A549 (cell line): ENCODE data around the gene CLCA4. TPM values are rescaled to one million over a fixed set of nuclear protein-coding genes. Genes with fewer than 3 reads are reported as not detected.

Source experiments
- ATAC-seq, 2 experiments: fragments of 200-7000 bp in 1 of 2; fragments of >200 bp in 1 of 2; cut with Nextera tagmentation in 1 of 2; cut with Tn5 transposase in 1 of 2; 3 replicates each; pipeline versions ENCODE4 v1.8.0 to v1.9.1; 2018 to 2020; ENCODE audit warnings: mild to moderate bottlenecking in 1 of 2, moderate library complexity in 1 of 2
- CTCF ChIA-PET: fragments of 300-600 bp; sonication (Branson Sonifier 250); formaldehyde crosslinking; extraction: SDS; loops from one replicate; lab custom pipeline; 2021; ENCODE audit warnings: antibody characterized with exemption, inconsistent platforms; lab: Yijun Ruan, JAX
- POLR2A ChIA-PET: fragments of 350-600 bp; formaldehyde crosslinking; extraction: SDS; loops from one replicate; lab custom pipeline; 2021; ENCODE audit warnings: antibody characterized with exemption, inconsistent platforms; lab: Yijun Ruan, JAX
- DNase-seq, 2 experiments: peaks; one replicate each; pipeline versions ENCODE4 v3.0.0 to v3.0.0-alpha.2; 2011 to 2016; ENCODE audit warnings: low read depth in 1 of 2, low spot score in 1 of 2
- FAIRE-seq: peaks from 2 replicates; lab custom pipeline; 2011; peaks lifted over from hg19 to GRCh38; lab: Jason Lieb, UNC
- H3K27ac ChIP-seq, 2 experiments: fragments of >200 bp; sonication (Bioruptor Twin); formaldehyde crosslinking; 3 replicates each; pipeline ENCODE4 v1.5.1; 2016 to 2017
- H3K4me1 ChIP-seq: fragments of >200 bp; sonication (Bioruptor Twin); formaldehyde crosslinking; 3 replicates; pipeline ENCODE4 v1.6.1; 2016
- H3K4me2 ChIP-seq: fragments of >200 bp; sonication (Bioruptor Twin); formaldehyde crosslinking; 3 replicates; pipeline ENCODE4 v1.6.1; 2016
- H3K4me3 ChIP-seq: fragments of >200 bp; sonication (Bioruptor Twin); formaldehyde crosslinking; 3 replicates; pipeline ENCODE4 v1.5.1; 2016
- H3K9me3 ChIP-seq: fragments of >200 bp; sonication (Bioruptor Twin); formaldehyde crosslinking; 3 replicates; pipeline ENCODE4 v1.6.1; 2016
- BHLHE40 ChIP-seq: IDR thresholded peaks from 2 replicates; pipeline ENCODE4 v1.6.1; 2012; ENCODE audit warnings: low read depth, low read length, inconsistent platforms
- CBX8 ChIP-seq: fragments of 200-600 bp; sonication (generic); IDR thresholded peaks from 2 replicates; pipeline ENCODE4 v1.6.1; 2016
- EHF ChIP-seq: fragments of 250-450 bp; sonication (Bioruptor Pico); IDR thresholded peaks from 2 replicates; pipeline ENCODE4 v1.5.0; 2020; ENCODE audit warnings: mild to moderate bottlenecking
- EHMT2 ChIP-seq: fragments of 200-600 bp; sonication (generic); IDR thresholded peaks from 2 replicates; pipeline ENCODE4 v1.6.1; 2016; ENCODE audit warnings: antibody characterized with exemption, low read depth, mild to moderate bottlenecking, moderate library complexity
- EP300 ChIP-seq, 2 experiments: fragments of >200 bp; sonication (Bioruptor Twin); formaldehyde crosslinking; IDR thresholded peaks; 2 replicates in 1 of 2; 3 replicates in 1 of 2; pipeline ENCODE4 v1.6.1; 2016 to 2017
- ESRRA ChIP-seq: fragments of 150-350 bp; IDR thresholded peaks from 2 replicates; pipeline ENCODE4 v1.6.1; 2014; ENCODE audit warnings: mild to moderate bottlenecking, low read length, borderline replicate concordance
- FOSB ChIP-seq: fragments of 250-450 bp; sonication (Bioruptor Pico); IDR thresholded peaks from 2 replicates; pipeline ENCODE4 v1.5.0; 2020; ENCODE audit warnings: mild to moderate bottlenecking, moderate library complexity
- HDAC2 ChIP-seq: fragments of 200-600 bp; sonication (generic); IDR thresholded peaks from 2 replicates; pipeline ENCODE4 v1.6.1; 2016
- HEYL ChIP-seq: fragments of 250-450 bp; sonication (Bioruptor Pico); IDR thresholded peaks from 2 replicates; pipeline ENCODE4 v1.8.0; 2021; ENCODE audit warnings: mild to moderate bottlenecking, moderate library complexity
- HOXA7 ChIP-seq: fragments of 250-450 bp; sonication (Bioruptor Pico); IDR thresholded peaks from 2 replicates; pipeline ENCODE4 v1.5.0; 2020; ENCODE audit warnings: mild to moderate bottlenecking, moderate library complexity
- HOXB5 ChIP-seq: fragments of 250-450 bp; sonication (Bioruptor Pico); IDR thresholded peaks from 2 replicates; pipeline ENCODE4 v1.5.0; 2020; ENCODE audit warnings: mild to moderate bottlenecking, moderate library complexity
- KDM1A ChIP-seq: fragments of 200-600 bp; sonication (generic); IDR thresholded peaks from 2 replicates; pipeline ENCODE4 v1.6.1; 2016; ENCODE audit warnings: low read depth, mild to moderate bottlenecking
- MAFK ChIP-seq: fragments of 450-650 bp; IDR thresholded peaks from 2 replicates; pipeline ENCODE4 v1.6.1; 2014; ENCODE audit not compliant: partially characterized antibody
- MYC ChIP-seq: IDR thresholded peaks from 2 replicates; pipeline ENCODE4 v1.6.1; 2012; ENCODE audit warnings: mild to moderate bottlenecking, inconsistent platforms, low read length, improper control_type of control experiment, borderline replicate concordance
- POLR2AphosphoS2 ChIP-seq: conservative IDR thresholded peaks from 2 replicates; pipeline ENCODE4 v1.6.1; 2012; ENCODE audit warnings: low read length, improper control_type of control experiment, inconsistent platforms
- RFX5 ChIP-seq: fragments of 450-650 bp; IDR thresholded peaks from 2 replicates; pipeline ENCODE4 v1.7.1; 2014; ENCODE audit warnings: antibody characterized with exemption, mild to moderate bottlenecking, moderate library complexity
- ZFP36 ChIP-seq: fragments of 450-650 bp; IDR thresholded peaks from 2 replicates; pipeline ENCODE4 v1.6.1; 2014; ENCODE audit warnings: borderline replicate concordance; ENCODE audit not compliant: partially characterized antibody
- ZNF302 ChIP-seq: fragments of 250-450 bp; sonication (Bioruptor Pico); IDR thresholded peaks from 2 replicates; pipeline ENCODE4 v1.9.0; 2021; ENCODE audit warnings: inconsistent platforms, mild to moderate bottlenecking, moderate library complexity
- WGBS: methylation state at CpG from one replicate; pipeline ENCODE4 v1.1.6; 2017; ENCODE audit errors: missing lambda C conversion rate; 5-methylcytosine and 5-hydroxymethylcytosine counted together
- polyA plus RNA-seq, 4 experiments: library from polyadenylated mRNA; depleted of rRNA in 3 of 4; stranded (reverse); fragments of >200 nt; fragmentation: RNase III in 1 of 4; extraction: RNeasy Plus Mini Kit Qiagen cat#74134 plus additional on column Dnase treatment in 1 of 4; gene quantifications; 2 replicates in 3 of 4; 3 replicates in 1 of 4; pipeline ENCODE4 v1.2.3, GENCODE V29; 2011 to 2017
- TF ChIP-seq, protein P1 (sequence below): fragments of >200 bp; sonication (Bioruptor Twin); formaldehyde crosslinking; IDR thresholded peaks from 2 replicates; pipeline ENCODE4 v1.6.1; 2016
- TF ChIP-seq, protein P2 (sequence below): fragments of >200 bp; sonication (Bioruptor Twin); formaldehyde crosslinking; IDR thresholded peaks from 3 replicates; pipeline ENCODE4 v1.6.1; 2016
- TF ChIP-seq, protein P3 (sequence below): fragments of 200-600 bp; sonication (generic); IDR thresholded peaks from 2 replicates; pipeline ENCODE4 v1.6.1; 2016; ENCODE audit warnings: antibody characterized with exemption, mild to moderate bottlenecking, moderate library complexity
- TF ChIP-seq, protein P4 (sequence below): fragments of >200 bp; sonication (Bioruptor Twin); formaldehyde crosslinking; IDR thresholded peaks from 3 replicates; pipeline ENCODE4 v1.5.1; 2016
- TF ChIP-seq, protein P5 (sequence below): fragments of 450-650 bp; IDR thresholded peaks from 2 replicates; pipeline ENCODE4 v1.6.1; 2014; ENCODE audit warnings: antibody characterized with exemption
- TF ChIP-seq, protein P6 (sequence below): fragments of 250-450 bp; sonication (Bioruptor Pico); IDR thresholded peaks from 2 replicates; pipeline ENCODE4 v1.5.0; 2020; ENCODE audit warnings: low read depth, mild to moderate bottlenecking, moderate library complexity

CLCA4 gene
- polyA plus RNA-seq, 2 of the 4 experiments (the other 2 are of a cell fraction) = not detected

DNA sequence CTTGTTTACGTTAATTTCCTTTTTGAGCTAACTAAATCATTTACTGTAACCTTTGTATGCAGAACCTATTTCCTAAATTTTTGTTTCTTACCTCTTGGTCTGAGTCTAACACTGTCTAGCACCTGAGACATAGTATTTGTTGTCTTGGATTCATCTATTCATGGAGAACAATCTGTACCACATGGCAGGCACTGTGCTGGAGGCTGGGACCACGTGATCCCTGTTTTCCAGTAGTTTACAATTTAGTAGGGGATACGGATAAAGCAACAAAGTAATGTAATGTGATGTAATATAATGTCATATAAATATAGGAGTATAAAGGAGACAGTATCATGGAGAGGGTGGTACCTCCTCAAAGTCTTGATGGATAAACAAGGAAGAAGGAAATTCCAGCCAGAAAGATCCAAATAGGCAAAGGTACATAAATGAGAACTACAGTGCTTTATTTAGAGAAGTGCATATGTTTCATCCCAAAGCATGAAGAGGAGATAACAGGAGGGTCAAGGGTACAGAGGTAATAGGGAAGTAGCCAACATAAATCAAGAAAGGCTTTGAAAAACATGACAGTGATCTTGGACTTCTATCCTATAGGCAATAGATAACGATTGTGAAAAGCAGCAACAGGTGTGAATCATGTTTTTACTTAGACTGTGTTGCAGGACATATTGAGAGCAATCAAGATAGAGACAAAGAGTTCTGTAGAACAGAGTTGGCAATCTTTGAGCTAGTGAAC, 25.9 kb upstream of the CLCA4 start:
- 23% methylated on average over 4 of the region's 4 CpGs for WGBS
- DNase-seq = no peak
- H3K4me3 ChIP-seq = no peak overlapping the region
- no peaks in the 10 kb centered on the region for H3K9me3 ChIP-seq
- POLR2A ChIA-PET = no interaction called here
- FAIRE-seq = no peak
- H3K27ac ChIP-seq = no peak overlapping the region
- H3K4me2 ChIP-seq = no peak overlapping the region
- TF ChIP-seq HOXA7 (CRISPR knock-in tag) (no peak), ESRRA (no peak), MYC (no peak), KDM1A (no peak), ZFP36 (no peak)
- TF ChIP-seq, protein P1, sequence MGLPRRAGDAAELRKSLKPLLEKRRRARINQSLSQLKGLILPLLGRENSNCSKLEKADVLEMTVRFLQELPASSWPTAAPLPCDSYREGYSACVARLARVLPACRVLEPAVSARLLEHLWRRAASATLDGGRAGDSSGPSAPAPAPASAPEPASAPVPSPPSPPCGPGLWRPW = no peak
- CTCF ChIA-PET = interaction anchor here (1.3 kb wide), 1 partner anchor 13 kb away, joined by 4 read pairs; no protein-coding TSS in a partner anchor
- H3K4me1 ChIP-seq = no peaks in the 10 kb centered on the region
- ATAC-seq = no peak

DNA sequence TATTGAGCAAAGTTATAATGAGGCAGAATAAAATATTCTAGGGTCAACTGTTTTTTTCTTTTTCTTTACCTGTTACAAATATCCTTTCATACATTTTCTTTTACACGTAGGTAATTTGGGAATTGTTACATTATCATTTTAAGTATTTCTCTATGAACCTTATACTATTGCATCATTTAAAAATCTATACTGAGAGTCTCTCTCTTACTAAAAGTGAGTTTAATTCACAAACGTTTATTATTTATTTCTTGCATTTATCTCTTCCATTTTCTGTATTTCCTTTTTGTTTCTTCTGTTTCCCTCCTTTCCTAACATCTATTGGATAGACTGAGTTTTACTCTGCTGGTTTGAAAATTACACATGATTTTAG, 25.4 kb upstream of the CLCA4 start:
- no peak overlapping the region for H3K4me3 ChIP-seq
- ChIA-PET CTCF (no interaction called here), POLR2A (no interaction called here)
- H3K27ac ChIP-seq = no peak overlapping the region
- ATAC-seq (no peak), FAIRE-seq (no peak), DNase-seq (no peak)
- WGBS = 18% methylated on average over 2 of the region's 2 CpGs
- no peaks in the 10 kb centered on the region for H3K4me1 ChIP-seq
- no peaks in the 10 kb centered on the region for H3K9me3 ChIP-seq
- TF ChIP-seq EHF (CRISPR knock-in tag) (no peak), EP300 (IDR thresholded peaks at IDR 0.05) (no peak)
- no peak overlapping the region for H3K4me2 ChIP-seq

DNA sequence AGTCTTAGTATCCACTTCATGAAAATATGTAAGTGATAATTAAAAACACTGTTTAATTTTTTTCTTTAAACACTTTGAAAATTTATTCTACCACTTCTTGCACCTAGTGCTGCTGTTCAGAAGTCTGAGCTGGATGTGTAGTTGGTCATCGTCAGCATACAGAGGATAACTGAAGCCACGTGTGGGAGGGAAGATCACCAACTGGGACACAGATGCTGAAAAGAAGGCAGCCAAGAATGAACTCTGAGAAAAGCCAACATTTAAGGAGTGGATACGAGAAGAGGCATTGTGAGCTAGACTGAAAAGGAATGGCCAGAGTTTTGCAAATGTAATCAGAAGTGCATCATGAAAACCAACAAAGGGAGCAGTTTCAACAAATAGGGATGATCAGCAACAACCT, 24.6 kb upstream of the CLCA4 start:
- no peak overlapping the region for H3K4me2 ChIP-seq
- WGBS = 33% methylated on average over 3 of the region's 3 CpGs
- TF ChIP-seq ZFP36 (no peak), EHF (CRISPR knock-in tag) (no peak), HOXA7 (CRISPR knock-in tag) (no peak), EHMT2 (no peak), RFX5 (no peak), CBX8 (no peak), FOSB (CRISPR knock-in tag) (no peak), ZNF302 (CRISPR knock-in tag) (no peak), POLR2AphosphoS2 (no peak), HOXB5 (CRISPR knock-in tag) (no peak), HDAC2 (no peak), MAFK (no peak), BHLHE40 (no peak), HEYL (CRISPR knock-in tag) (no peak)
- TF ChIP-seq, protein P2, sequence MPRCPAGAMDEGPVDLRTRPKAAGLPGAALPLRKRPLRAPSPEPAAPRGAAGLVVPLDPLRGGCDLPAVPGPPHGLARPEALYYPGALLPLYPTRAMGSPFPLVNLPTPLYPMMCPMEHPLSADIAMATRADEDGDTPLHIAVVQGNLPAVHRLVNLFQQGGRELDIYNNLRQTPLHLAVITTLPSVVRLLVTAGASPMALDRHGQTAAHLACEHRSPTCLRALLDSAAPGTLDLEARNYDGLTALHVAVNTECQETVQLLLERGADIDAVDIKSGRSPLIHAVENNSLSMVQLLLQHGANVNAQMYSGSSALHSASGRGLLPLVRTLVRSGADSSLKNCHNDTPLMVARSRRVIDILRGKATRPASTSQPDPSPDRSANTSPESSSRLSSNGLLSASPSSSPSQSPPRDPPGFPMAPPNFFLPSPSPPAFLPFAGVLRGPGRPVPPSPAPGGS = no peak
- TF ChIP-seq, protein P3, sequence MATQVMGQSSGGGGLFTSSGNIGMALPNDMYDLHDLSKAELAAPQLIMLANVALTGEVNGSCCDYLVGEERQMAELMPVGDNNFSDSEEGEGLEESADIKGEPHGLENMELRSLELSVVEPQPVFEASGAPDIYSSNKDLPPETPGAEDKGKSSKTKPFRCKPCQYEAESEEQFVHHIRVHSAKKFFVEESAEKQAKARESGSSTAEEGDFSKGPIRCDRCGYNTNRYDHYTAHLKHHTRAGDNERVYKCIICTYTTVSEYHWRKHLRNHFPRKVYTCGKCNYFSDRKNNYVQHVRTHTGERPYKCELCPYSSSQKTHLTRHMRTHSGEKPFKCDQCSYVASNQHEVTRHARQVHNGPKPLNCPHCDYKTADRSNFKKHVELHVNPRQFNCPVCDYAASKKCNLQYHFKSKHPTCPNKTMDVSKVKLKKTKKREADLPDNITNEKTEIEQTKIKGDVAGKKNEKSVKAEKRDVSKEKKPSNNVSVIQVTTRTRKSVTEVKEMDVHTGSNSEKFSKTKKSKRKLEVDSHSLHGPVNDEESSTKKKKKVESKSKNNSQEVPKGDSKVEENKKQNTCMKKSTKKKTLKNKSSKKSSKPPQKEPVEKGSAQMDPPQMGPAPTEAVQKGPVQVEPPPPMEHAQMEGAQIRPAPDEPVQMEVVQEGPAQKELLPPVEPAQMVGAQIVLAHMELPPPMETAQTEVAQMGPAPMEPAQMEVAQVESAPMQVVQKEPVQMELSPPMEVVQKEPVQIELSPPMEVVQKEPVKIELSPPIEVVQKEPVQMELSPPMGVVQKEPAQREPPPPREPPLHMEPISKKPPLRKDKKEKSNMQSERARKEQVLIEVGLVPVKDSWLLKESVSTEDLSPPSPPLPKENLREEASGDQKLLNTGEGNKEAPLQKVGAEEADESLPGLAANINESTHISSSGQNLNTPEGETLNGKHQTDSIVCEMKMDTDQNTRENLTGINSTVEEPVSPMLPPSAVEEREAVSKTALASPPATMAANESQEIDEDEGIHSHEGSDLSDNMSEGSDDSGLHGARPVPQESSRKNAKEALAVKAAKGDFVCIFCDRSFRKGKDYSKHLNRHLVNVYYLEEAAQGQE = no peak
- TF ChIP-seq, protein P1 = no peak
- TF ChIP-seq, protein P4, sequence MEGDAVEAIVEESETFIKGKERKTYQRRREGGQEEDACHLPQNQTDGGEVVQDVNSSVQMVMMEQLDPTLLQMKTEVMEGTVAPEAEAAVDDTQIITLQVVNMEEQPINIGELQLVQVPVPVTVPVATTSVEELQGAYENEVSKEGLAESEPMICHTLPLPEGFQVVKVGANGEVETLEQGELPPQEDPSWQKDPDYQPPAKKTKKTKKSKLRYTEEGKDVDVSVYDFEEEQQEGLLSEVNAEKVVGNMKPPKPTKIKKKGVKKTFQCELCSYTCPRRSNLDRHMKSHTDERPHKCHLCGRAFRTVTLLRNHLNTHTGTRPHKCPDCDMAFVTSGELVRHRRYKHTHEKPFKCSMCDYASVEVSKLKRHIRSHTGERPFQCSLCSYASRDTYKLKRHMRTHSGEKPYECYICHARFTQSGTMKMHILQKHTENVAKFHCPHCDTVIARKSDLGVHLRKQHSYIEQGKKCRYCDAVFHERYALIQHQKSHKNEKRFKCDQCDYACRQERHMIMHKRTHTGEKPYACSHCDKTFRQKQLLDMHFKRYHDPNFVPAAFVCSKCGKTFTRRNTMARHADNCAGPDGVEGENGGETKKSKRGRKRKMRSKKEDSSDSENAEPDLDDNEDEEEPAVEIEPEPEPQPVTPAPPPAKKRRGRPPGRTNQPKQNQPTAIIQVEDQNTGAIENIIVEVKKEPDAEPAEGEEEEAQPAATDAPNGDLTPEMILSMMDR = no peak
- TF ChIP-seq, protein P5, sequence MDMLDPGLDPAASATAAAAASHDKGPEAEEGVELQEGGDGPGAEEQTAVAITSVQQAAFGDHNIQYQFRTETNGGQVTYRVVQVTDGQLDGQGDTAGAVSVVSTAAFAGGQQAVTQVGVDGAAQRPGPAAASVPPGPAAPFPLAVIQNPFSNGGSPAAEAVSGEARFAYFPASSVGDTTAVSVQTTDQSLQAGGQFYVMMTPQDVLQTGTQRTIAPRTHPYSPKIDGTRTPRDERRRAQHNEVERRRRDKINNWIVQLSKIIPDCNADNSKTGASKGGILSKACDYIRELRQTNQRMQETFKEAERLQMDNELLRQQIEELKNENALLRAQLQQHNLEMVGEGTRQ = no peak
- TF ChIP-seq, protein P6, sequence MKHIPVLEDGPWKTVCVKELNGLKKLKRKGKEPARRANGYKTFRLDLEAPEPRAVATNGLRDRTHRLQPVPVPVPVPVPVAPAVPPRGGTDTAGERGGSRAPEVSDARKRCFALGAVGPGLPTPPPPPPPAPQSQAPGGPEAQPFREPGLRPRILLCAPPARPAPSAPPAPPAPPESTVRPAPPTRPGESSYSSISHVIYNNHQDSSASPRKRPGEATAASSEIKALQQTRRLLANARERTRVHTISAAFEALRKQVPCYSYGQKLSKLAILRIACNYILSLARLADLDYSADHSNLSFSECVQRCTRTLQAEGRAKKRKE = no peak
- TF ChIP-seq, all 56 proteins: peak for 0
- H3K4me3 ChIP-seq = no peak overlapping the region
- ATAC-seq (no peak), DNase-seq (no peak), FAIRE-seq (no peak)
- no peak overlapping the region for H3K27ac ChIP-seq
- ChIA-PET POLR2A (no interaction called here), CTCF (no interaction called here)
- H3K9me3 ChIP-seq = no peaks in the 10 kb centered on the region
- H3K4me1 ChIP-seq = no peaks in the 10 kb centered on the region
